ENCODE results near the gene EML2.

The EML2 gene

GRCh38 chr19:45650722-45651121 lies 11.5 kb upstream of the EML2 start:
- TF ChIP-seq, protein P1, sequence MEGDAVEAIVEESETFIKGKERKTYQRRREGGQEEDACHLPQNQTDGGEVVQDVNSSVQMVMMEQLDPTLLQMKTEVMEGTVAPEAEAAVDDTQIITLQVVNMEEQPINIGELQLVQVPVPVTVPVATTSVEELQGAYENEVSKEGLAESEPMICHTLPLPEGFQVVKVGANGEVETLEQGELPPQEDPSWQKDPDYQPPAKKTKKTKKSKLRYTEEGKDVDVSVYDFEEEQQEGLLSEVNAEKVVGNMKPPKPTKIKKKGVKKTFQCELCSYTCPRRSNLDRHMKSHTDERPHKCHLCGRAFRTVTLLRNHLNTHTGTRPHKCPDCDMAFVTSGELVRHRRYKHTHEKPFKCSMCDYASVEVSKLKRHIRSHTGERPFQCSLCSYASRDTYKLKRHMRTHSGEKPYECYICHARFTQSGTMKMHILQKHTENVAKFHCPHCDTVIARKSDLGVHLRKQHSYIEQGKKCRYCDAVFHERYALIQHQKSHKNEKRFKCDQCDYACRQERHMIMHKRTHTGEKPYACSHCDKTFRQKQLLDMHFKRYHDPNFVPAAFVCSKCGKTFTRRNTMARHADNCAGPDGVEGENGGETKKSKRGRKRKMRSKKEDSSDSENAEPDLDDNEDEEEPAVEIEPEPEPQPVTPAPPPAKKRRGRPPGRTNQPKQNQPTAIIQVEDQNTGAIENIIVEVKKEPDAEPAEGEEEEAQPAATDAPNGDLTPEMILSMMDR (IDR thresholded peaks at IDR 0.05; ENCODE audit: low read length, missing control alignments): no peak
- DNase-seq (ENCODE audit: low read depth): no peak
- no peak overlapping the region for H3K4me3 ChIP-seq (replicated peaks; ENCODE audit: low read depth, low read length)

DNA sequence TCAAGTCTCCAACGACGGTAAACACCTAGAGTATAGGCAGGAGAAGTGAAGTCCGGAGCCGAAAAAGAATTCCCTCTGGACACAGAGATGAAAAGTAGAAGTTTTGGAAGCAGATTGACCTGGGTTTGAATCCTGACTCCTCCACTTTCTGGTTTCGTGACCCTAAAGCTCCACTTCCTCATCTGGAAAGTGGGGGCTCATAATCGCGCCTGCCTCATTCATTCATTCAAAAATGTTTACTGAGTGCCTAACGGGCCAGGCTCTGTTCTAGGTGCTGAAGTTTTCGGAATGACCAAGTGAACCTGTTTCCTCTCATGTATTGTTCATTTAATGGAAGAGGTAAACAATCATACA lies 7.1 kb upstream of the EML2 start:
- no peak for DNase-seq (ENCODE audit: low read depth)
- TF ChIP-seq, protein P1 (IDR thresholded peaks at IDR 0.05; ENCODE audit: low read length, missing control alignments): no peak
- H3K4me3 ChIP-seq (replicated peaks; ENCODE audit: low read depth, low read length): peak overlapping the region; percentile 64

- peak; percentile 95 for DNase-seq (ENCODE audit: low read depth)
- TF ChIP-seq, protein P1 (IDR thresholded peaks at IDR 0.05; ENCODE audit: low read length, missing control alignments): no peak
- H3K4me3 ChIP-seq (replicated peaks; ENCODE audit: low read depth, low read length): peak overlapping the region; percentile 64
These were observed 6.6 kb upstream of the EML2 start for GRCh38 chr19:45645631-45646344.

GRCh38 chr19:45645068-45645630 lies 6.0 kb upstream of the EML2 start:
- TF ChIP-seq, protein P1 (IDR thresholded peaks at IDR 0.05; ENCODE audit: low read length, missing control alignments): no peak
- no peak for DNase-seq (ENCODE audit: low read depth)
- peak overlapping the region; percentile 64 for H3K4me3 ChIP-seq (replicated peaks; ENCODE audit: low read depth, low read length)

DNA sequence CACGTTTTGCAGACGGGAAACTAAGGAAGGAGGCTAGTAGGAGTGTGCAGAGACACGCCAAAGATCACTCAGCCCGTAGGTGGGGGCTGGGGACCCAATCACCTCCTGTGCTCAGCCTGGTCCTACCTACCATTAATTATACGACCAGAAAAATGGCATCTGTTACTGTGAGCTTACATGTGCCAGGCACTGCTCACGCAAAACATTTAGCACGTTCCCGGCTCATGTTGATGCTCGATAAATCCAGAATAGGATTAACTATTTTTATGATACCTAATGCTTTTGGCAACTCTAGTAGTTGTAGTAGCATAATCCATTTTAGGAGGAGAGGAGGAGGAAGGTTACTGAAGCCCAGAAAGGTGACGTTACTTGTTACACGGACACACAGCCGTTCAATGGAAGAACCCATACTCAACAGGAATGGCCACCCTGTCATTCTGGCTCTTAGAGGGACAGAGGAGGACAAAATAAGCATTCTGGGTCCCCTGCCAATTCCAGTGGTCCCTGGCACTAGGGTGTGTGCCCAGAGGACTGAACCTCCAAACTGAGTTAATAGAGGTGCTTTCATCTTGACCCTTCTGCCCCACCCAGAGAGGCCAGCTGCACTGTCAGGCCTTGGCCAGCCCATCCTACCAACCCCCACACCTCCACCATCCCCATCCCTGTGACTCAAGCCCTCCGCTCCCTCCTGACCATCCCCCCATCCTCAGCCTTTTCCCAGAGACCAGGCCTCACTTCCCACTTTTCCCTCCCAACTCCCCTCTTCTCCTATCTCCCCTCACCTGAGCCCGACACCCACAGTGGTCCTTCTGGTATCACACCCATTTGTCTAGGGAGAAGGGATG lies 5.0 kb upstream of the EML2 start:
- no peak for DNase-seq (ENCODE audit: low read depth)
- TF ChIP-seq, protein P1 (IDR thresholded peaks at IDR 0.05; ENCODE audit: low read length, missing control alignments): no peak
- H3K4me3 ChIP-seq (replicated peaks; ENCODE audit: low read depth, low read length): no peak overlapping the region

DNA sequence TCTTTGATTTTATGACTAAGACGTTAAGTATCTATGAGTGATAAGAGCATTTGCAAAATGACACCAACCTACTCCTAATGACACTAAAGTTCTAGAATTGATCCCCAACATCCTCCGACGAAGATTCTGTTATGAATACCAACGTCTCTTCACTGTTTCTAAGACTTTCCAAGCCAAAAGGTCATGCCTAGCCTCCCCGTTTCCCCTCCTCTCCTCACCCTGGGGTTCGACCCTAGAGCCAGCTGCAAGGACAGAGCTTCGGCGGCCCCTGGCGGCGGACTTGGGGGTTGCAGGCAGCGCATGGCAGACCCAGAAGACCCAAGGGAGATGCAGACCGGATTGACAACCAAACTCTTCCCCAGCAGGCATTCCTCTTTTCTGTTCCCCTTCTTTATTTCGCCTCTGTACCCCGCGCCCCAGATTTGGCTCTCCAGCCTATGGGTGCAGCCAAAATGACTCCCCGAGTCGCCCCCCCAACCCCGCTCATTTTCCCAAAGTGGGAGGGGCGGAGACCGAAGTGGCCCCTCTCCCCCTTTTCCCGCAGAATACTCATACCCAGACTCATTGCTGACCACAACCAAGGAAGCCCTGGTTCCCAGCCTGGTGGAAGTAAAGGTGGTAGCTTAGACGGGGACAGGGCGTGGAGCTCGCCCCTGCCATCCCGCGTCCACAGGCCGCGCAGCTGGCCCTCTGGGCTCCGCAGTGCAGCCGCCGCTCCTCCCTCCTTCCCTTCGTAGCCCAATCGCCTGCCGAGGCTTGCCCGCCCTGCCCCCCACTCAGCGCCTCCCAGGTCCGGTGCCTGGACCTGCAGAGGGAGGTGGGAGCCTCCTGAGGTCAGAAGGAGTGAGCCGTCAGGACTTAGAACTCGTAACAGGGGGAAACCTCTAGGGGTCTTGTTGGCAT lies 4.1 kb upstream of the EML2 start:
- peak overlapping the region; percentile 37 for H3K4me3 ChIP-seq (replicated peaks; ENCODE audit: low read depth, low read length)
- peak; percentile 82 for DNase-seq (ENCODE audit: low read depth)
- TF ChIP-seq, protein P1 (IDR thresholded peaks at IDR 0.05; ENCODE audit: low read length, missing control alignments): peak; percentile 99

Data from fibroblast of pulmonary artery (primary cell).